Neuronal stem cell (in vitro differentiated cells): ENCODE measurements around the gene TAF1L.
A peak's percentile ranks its signal among the peaks of the same experiment; 100 is the strongest.

ENCODE experiments used
- DNase-seq: peaks from one replicate; pipeline ENCODE4 v3.0.0-alpha.2; 2013; ENCODE audit warnings: low spot score
- H2AFZ ChIP-seq: one replicate; pipeline ENCODE4 v1.6.1; 2013; ENCODE audit warnings: mild to moderate bottlenecking, low read length, inconsistent platforms
- H2AK5ac ChIP-seq: 2 replicates; pipeline ENCODE4 v1.6.1; 2013; ENCODE audit warnings: low read depth, mild to moderate bottlenecking, inconsistent platforms, low read length, moderate library complexity, mixed read lengths
- H2BK120ac ChIP-seq: 2 replicates; pipeline ENCODE4 v1.6.1; 2013; ENCODE audit warnings: low read depth, mild to moderate bottlenecking, inconsistent platforms, low read length, moderate library complexity, mixed read lengths
- H2BK12ac ChIP-seq: one replicate; pipeline ENCODE4 v1.6.1; 2013; ENCODE audit warnings: low read length, inconsistent platforms
- H2BK15ac ChIP-seq: 2 replicates; pipeline ENCODE4 v1.6.1; 2013; ENCODE audit warnings: mild to moderate bottlenecking, low read length, inconsistent platforms, mixed read lengths
- H2BK5ac ChIP-seq: one replicate; pipeline ENCODE4 v1.6.1; 2013; ENCODE audit warnings: inconsistent platforms, mild to moderate bottlenecking, low read length, moderate library complexity
- H3K14ac ChIP-seq: one replicate; pipeline ENCODE4 v1.6.1; 2013; ENCODE audit warnings: low read length, inconsistent platforms
- H3K18ac ChIP-seq: 2 replicates; pipeline ENCODE4 v1.6.1; 2013; ENCODE audit warnings: low read length, inconsistent platforms
- H3K23ac ChIP-seq: 2 replicates; pipeline ENCODE4 v1.6.1; 2013; ENCODE audit warnings: low read depth, mild to moderate bottlenecking, mixed read lengths, low read length, inconsistent platforms; ENCODE audit not compliant: poor library complexity
- H3K27ac ChIP-seq: replicated peaks from 3 replicates; pipeline ENCODE4 v1.5.1; 2013; ENCODE audit warnings: low read length, inconsistent platforms
- H3K27me3 ChIP-seq, 3 experiments: 2 replicates each; pipeline ENCODE4 v1.6.1; 2013; ENCODE audit warnings: low read length in 3 of 3, mild to moderate bottlenecking in 2 of 3, inconsistent platforms in 1 of 3, low read depth in 1 of 3, mixed read lengths in 1 of 3, moderate library complexity in 1 of 3; ENCODE audit not compliant: control insufficient read depth in 3 of 3, insufficient read depth in 3 of 3
- H3K36me3 ChIP-seq, 2 donors: replicated peaks in 1 of 2; 2 replicates each; pipeline ENCODE4 v1.6.1; 2013; ENCODE audit warnings: low read length in 2 of 2; ENCODE audit not compliant: control insufficient read depth in 2 of 2, insufficient read depth in 2 of 2
- H3K4ac ChIP-seq: 2 replicates; pipeline ENCODE4 v1.6.1; 2013; ENCODE audit warnings: inconsistent platforms, mild to moderate bottlenecking, low read length, moderate library complexity
- H3K4me1 ChIP-seq, 2 donors: 1 replicate in 1 of 2; 2 replicates in 1 of 2; pipeline ENCODE4 v1.6.1; 2013; ENCODE audit warnings: low read length in 2 of 2, low read depth in 1 of 2; ENCODE audit not compliant: control insufficient read depth in 2 of 2, insufficient read depth in 1 of 2
- H3K4me2 ChIP-seq: one replicate; pipeline ENCODE4 v1.6.1; 2013; ENCODE audit warnings: mild to moderate bottlenecking, low read length, inconsistent platforms; ENCODE audit not compliant: insufficient read depth, poor library complexity, severe bottlenecking
- H3K4me3 ChIP-seq, 2 donors: 2 replicates each; pipeline ENCODE4 v1.5.1; 2013; ENCODE audit warnings: low read length in 2 of 2, mild to moderate bottlenecking in 2 of 2, inconsistent platforms in 1 of 2, moderate library complexity in 1 of 2
- H3K79me1 ChIP-seq: one replicate; pipeline ENCODE4 v1.6.1; 2013; ENCODE audit warnings: low read depth, mild to moderate bottlenecking, inconsistent platforms, low read length, moderate library complexity
- H3K9ac ChIP-seq: one replicate; pipeline ENCODE4 v1.6.1; 2013; ENCODE audit warnings: mild to moderate bottlenecking, low read depth, low read length, inconsistent platforms; ENCODE audit not compliant: poor library complexity
- H3K9me3 ChIP-seq, 2 donors: replicated peaks in 1 of 2; 2 replicates each; pipeline versions ENCODE3 to v1.6.1; 2013; ENCODE audit warnings: low read length in 2 of 2, mild to moderate bottlenecking in 2 of 2, inconsistent platforms in 1 of 2, low read depth in 1 of 2, mixed read lengths in 1 of 2, moderate library complexity in 1 of 2; ENCODE audit not compliant: control insufficient read depth in 2 of 2, insufficient read depth in 1 of 2
- H4K8ac ChIP-seq: one replicate; pipeline ENCODE4 v1.6.1; 2013; ENCODE audit warnings: low read depth, mild to moderate bottlenecking, inconsistent platforms, low read length, moderate library complexity
- H4K91ac ChIP-seq: one replicate; pipeline ENCODE4 v1.6.1; 2013; ENCODE audit warnings: low read length, low read depth, mild to moderate bottlenecking, inconsistent platforms; ENCODE audit not compliant: poor library complexity
- WGBS, 2 donors: extraction: QIAGEN DNeasy Blood & Tissue Kit; methylation state at CpG; one replicate each; pipeline ENCODE4 v1.1.7; 2013; ENCODE audit warnings: missing lambda C conversion rate in 2 of 2, mixed read lengths in 1 of 2; ENCODE audit not compliant: insufficient read length in 2 of 2, insufficient replicate concordance in 1 of 2; ENCODE audit errors: extremely low coverage in 2 of 2; 5-methylcytosine and 5-hydroxymethylcytosine counted together

Gene TAF1L

DNA sequence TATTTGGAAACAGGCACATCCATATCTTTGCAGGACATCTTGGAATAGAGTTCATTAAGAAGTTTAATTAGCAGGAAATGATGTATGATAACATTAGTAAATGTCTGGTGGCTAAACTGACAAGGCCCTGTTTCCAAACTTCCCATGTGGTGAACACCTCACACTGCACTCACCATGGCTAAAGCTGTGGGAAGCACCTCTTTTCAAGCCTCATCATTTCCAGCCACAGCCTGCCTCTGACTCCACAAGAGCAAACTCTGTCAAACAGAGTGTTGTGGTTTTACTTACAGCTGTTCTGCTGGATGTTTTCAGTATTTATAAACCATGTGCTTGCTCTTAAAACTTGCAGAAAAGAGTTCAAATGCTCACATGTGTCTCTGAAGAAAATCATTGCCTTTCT lies 47.6 kb downstream of the TAF1L start:
- Histone ChIP-seq H3K4me2 (no peak overlapping the region), H3K9me3 (no peaks in the 10 kb centered on the region), H2BK15ac (no peak overlapping the region), H3K79me1 (no peaks in the 10 kb centered on the region), H4K91ac (no peak overlapping the region), H2BK12ac (no peak overlapping the region), H2BK5ac (no peak overlapping the region), H2AFZ (no peak overlapping the region), H3K9ac (no peak overlapping the region), H3K14ac (no peak overlapping the region), H4K8ac (no peak overlapping the region), H2BK120ac (no peak overlapping the region), H3K27me3 (peaks cover 0 to 5% (median 0%) of the 10 kb centered on the region in 3 experiments), H3K4me1 (no peaks in the 10 kb centered on the region), H3K23ac (no peak overlapping the region), H3K4ac (no peak overlapping the region), H3K4me3 (no peak overlapping the region), H3K36me3 (no peaks in the 10 kb centered on the region), H3K18ac (no peak overlapping the region), H2AK5ac (no peak overlapping the region), H3K27ac (no peak overlapping the region)
- DNase-seq: no peak

DNA sequence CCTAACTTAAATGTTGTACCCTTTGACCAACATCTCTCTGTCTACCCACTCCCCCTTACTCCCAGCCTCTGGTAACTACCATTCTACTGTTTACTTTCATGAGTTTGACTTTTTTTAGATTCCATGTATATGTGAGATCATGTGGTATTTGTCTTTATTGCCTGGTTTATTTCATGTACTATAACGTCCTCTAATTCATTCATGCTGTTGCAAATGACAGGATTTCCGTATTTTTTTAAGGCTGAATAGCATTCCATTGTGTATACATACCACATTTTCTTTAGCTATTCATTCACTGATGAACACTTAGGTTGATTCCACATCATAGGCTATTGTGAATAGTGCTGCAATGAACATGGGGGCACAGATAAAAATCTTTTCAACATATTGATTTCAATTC lies 50.7 kb downstream of the TAF1L start:
- Histone ChIP-seq H2BK12ac (no peak overlapping the region), H3K4ac (no peak overlapping the region), H3K27ac (no peak overlapping the region), H2BK5ac (no peak overlapping the region), H3K23ac (no peak overlapping the region), H3K9ac (no peak overlapping the region), H3K27me3 (peaks cover 0 to 5% (median 0%) of the 10 kb centered on the region in 3 experiments), H2AFZ (no peak overlapping the region), H3K36me3 (no peaks in the 10 kb centered on the region), H3K4me2 (no peak overlapping the region), H2BK120ac (no peak overlapping the region), H3K9me3 (no peaks in the 10 kb centered on the region), H2BK15ac (no peak overlapping the region), H3K18ac (no peak overlapping the region), H4K8ac (no peak overlapping the region), H3K14ac (no peak overlapping the region), H3K4me1 (peaks cover 1 to 4% of the 10 kb centered on the region in 2 donors), H4K91ac (no peak overlapping the region), H3K4me3 (no peak overlapping the region), H3K79me1 (no peaks in the 10 kb centered on the region), H2AK5ac (no peak overlapping the region)
- no CpG with 5 or more reads among the region's 2 CpGs for WGBS, 2 donors
- DNase-seq: no peak

DNA sequence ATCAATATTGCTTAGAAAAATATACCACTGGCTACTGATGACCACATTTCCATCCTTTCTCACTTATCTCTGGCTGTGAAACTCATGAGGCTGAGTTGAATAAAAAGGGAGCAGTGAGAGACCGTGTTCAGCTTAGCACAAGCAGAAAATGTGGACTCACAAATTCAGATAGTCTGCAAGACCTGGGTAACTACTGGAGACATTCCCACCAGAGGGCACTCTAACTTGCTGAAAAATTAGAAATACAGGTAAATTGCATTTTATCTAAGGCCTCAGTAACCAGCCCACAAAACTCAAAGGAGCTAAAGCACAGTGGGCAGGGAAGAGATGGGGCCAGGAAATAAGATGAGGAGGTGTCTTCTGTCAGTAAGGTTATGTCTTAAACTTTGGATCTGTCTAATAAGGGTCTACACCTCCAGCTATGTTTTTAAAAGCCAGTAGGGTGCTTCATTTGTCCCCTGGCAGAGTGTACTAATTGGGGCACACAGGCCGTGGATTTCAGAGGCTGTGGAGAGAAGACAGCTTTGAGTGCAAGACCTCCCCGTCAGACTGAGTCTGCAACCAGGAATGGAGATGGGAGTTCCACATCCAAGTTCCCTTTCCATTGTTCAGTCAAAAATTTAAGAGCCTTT lies 53.8 kb downstream of the TAF1L start:
- Histone ChIP-seq H2BK15ac (no peak overlapping the region), H3K9ac (no peak overlapping the region), H3K23ac (no peak overlapping the region), H3K4ac (no peak overlapping the region), H3K79me1 (no peaks in the 10 kb centered on the region), H3K4me1 (peaks cover 1 to 4% of the 10 kb centered on the region in 2 donors), H3K4me2 (no peak overlapping the region), H2AFZ (peak overlapping the region; percentile 11), H4K91ac (no peak overlapping the region), H2BK5ac (no peak overlapping the region), H2AK5ac (no peak overlapping the region), H4K8ac (no peak overlapping the region), H3K18ac (no peak overlapping the region), H3K27ac (no peak overlapping the region), H3K36me3 (no peaks in the 10 kb centered on the region), H2BK120ac (no peak overlapping the region), H3K14ac (no peak overlapping the region), H3K4me3 (no peak overlapping the region), H3K9me3 (no peaks in the 10 kb centered on the region), H3K27me3 (peaks cover 0 to 11% (median 0%) of the 10 kb centered on the region in 3 experiments), H2BK12ac (no peak overlapping the region)
- peak; percentile 40 for DNase-seq
- no CpG with 5 or more reads among the region's 3 CpGs for WGBS, 2 donors

DNA sequence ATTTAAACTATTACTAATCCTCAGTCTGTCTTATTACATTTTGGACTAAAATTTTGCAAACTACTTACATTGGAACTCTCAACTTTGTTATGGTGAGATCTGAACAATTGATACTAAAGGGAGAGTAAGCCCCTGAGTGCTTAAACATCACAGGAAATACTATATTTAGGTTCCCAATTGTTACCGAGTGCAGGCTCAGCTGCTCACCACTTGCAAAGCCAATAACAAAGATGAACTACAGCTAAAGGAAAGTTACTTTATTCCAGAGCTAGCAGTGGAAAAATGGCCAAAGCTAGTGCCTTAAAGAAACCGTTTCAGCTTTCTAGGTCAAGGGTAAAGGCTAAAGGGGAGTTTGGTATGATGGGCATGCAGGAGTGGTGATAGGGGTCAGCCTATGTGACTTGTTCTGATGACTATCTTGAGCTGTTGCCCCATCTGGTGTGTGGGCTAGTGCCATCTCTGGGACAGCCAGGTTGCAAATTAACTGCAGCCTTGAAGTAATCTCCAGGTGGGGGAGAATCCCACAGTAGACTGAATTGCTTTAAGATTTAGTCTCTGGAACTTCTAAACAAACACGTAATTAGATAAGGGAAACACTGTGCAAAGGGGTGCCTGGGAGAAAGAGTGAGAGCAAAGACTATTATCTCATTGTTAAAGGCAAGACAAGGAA lies 54.7 kb downstream of the TAF1L start:
- Histone ChIP-seq H3K4me2 (no peak overlapping the region), H2BK15ac (no peak overlapping the region), H3K27ac (no peak overlapping the region), H3K4ac (no peak overlapping the region), H3K79me1 (no peaks in the 10 kb centered on the region), H3K9me3 (no peaks in the 10 kb centered on the region), H3K4me1 (peaks cover 1 to 4% of the 10 kb centered on the region in 2 donors), H3K4me3 (no peak overlapping the region), H2BK120ac (no peak overlapping the region), H3K27me3 (peaks cover 0 to 11% (median 0%) of the 10 kb centered on the region in 3 experiments), H3K36me3 (no peaks in the 10 kb centered on the region), H2AFZ (peak overlapping the region; percentile 59), H2BK5ac (no peak overlapping the region), H2BK12ac (no peak overlapping the region), H3K18ac (no peak overlapping the region), H4K8ac (no peak overlapping the region), H2AK5ac (no peak overlapping the region), H3K9ac (no peak overlapping the region), H4K91ac (no peak overlapping the region), H3K14ac (no peak overlapping the region), H3K23ac (no peak overlapping the region)
- WGBS, 2 donors: no CpG with 5 or more reads among the region's 3 CpGs
- DNase-seq: no peak
